GM19351 (cell line): Measurements from ENCODE around the gene CCT6B.
"Not testable (repeated sequence)": the region's sequence is repeated elsewhere in the genome, so short reads cannot be mapped to it uniquely, and the experiment has no call there.

Experiments used
- ATAC-seq: cut with Tn5 transposase; IDR thresholded peaks from one replicate; pipeline ENCODE4 v1.9.1; 2021; ENCODE audit warnings: mild to moderate bottlenecking, moderate library complexity; ENCODE audit not compliant: unreplicated experiment

The CCT6B gene

DNA sequence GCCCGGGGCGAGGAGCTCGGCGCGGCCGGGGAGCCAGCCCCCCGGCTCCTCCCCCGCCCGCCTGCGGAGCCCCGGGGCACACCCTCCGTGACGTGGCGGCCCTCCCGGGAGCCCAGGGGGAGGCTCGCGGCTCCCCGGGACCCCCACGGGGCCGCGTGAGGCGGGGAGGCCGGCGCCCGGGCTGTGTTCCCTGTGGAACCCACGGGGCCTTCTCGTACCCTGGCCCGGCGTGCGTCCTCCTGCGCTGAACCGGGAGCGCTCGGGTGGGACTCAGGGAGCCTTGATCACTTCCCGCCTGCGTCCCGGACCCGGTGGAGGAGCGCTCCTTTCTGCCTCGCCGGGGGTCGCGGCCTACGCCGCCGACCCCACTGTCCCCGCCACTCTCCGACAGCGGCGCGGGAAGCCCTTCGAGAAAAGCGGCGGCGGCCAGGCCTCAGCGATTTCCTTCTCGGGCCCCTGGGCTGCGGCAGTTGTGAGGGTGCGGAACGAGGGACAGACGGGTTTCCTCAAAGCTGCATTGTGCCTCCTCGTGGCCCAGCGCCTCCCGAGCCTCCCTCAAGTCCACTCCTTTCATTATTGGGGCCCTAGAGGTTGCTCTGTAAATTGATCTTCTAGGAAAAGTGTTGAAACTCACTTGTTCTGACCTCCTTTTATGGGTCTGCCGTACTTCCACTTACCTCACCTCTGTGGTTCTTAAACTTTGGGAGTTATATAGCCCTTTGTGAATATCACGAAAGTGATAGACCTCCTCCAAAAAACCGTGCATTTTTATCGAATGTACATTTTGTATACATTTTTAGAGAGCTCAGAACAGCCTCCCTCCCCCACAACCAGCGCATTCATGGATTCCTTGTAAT is 19.6 kb upstream of the CCT6B start:
- ATAC-seq = peak; percentile 71

DNA sequence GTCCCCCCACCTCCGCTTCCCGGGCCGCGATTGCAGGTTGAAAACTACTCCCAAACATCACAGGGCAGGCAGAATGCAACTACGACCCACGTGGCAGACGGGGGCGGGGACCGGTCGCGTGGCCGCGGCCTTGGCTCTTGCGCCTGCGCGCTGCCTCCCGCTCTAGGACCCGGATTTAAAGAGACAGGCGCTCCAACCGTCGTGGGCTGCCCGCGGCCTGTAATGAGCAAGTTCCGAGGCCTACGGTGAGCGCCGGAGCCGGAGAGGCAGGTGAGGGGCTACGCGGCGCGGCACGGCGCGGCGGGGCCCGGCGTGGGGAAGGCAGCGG is 19.1 kb upstream of the CCT6B start, which contains the start of gene LIG3:
TSS of gene LIG3 (plus strand) at position 160 of the 328 bp plus-strand sequence. CDS start 2,494 bp downstream, outside the sequence.
- ATAC-seq = peak; percentile 75

DNA sequence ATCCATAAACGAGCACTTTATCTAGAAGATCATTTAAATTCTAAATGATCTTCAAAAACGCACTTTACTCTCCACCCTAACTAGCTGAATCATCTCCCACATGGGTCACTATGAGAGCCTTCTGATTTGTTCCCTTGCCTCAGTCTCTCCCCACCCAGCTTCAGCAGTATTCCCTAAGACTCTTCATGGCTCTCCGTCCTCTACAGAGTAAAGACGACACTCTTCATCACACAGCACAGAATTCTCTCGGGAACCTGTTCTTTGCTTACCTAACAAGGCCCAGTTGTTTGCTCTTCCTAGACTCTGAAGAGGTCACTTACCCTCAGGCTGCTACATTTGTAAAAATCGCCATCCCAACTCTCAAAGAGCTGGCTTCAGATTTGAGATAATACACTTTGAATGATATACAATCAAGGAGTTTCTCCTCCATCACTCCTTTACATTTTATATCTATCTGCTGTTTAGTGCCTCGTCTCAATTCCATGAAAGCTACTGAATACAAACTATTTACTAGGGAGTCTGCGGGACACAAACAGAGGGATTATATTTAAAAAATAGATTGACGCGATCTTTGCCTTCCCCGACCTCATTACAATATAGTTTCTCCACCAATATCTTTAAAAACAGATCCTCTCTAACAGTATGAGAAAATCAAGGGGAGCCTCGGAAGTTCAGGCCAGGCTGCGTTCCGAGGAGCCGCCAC is 18.5 kb upstream of the CCT6B start:
- no peak for ATAC-seq

DNA sequence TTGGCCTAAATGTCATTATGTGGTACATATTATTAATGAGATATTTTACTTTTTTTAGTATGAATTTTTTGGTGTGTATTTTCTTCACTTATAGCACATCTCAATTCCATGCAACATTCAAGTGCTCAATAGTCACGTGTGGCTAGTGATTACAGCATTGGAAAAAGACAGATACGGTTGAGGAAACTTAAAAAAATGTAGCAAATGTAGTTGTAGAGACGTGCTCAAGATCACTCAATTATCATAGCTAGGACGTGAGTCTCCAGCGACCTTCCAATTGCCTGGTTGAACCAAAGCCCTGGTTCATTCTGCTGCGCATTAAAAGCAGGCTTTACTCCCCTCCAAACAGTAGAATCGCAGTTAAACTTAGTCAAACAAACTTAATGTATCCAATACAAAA is 17.9 kb upstream of the CCT6B start:
- no peak for ATAC-seq

DNA sequence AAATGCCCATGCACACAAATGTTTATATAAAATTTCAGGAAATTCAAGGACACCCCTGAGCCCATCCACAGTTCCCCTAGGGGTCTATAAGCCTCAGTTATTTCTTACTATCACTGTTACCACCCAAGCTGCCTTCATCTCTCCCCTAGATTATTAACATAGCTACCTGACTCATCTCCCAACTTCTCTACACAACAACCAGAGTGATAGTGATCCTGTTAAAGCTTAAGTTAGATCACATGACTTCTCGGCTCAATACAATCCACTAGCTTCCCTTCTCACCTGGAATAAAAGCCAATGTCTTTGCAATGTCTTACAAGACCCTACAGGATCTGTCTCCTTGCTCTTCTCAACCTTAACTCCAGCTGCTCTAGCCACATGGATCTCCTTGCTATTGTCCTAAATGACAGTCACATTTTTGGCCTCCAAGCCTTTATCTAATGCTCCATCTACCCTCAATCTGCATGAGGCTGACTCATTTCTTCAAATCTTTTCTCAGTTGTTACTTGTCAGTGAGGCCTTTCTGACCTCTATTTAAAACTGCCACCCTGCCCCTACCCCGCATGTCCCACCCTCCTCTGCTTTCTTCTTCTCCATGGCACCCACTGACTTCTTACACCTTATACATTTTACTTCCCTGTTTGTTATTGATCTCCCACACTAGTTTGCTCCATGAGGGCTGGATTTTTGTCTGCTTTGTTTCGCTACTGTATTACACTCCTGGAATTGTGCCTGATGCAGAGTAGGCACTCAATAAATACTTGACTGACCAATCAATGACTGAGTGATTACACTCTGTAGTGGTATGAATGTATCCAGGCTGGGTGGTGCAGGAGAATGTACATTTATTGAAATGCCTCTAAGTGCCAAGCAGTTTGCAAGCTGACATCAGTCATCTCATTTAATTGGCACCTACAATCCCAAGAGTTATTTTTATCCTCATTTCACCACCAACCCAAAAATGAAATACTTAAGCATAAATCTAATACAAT is 13.8 kb upstream of the CCT6B start:
- no peak for ATAC-seq

DNA sequence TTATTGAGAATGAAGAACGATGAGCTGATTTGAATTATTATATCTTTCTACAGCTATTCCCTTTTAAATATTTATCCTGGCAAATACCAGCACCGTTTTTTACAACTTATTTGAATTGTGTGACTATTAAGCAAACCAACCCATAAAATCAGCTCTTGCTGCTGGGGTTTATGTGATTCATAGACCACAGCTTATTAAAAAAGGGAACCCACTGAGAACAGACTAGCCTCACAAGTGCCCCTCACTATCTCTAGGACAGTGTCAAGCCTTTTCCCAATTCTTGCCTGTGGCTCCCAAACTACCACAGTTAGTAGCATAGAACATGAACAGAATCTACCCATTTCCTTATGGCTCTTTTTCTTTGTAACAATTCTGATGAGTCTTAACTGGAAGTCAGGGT is 12.9 kb upstream of the CCT6B start:
- no peak for ATAC-seq

DNA sequence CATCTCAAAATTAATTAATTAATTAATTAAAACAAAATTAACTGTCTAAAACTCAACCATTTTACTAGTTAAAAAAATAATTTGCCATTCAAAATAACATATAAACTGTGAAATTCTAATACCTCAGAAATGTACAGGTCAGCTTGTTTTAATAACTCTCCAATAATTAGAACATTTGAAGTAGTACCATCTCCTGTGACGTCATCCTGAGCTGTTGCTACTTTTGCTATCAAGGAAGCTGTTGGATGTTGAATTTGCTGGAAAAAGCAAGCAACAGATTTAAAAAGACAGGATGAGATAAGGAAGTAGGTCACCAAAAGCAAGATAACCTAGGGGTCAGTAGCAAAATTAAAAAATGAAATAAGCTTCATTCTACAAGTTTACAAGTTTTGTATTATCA is 2.8 kb downstream of the CCT6B start:
- ATAC-seq = no peak

DNA sequence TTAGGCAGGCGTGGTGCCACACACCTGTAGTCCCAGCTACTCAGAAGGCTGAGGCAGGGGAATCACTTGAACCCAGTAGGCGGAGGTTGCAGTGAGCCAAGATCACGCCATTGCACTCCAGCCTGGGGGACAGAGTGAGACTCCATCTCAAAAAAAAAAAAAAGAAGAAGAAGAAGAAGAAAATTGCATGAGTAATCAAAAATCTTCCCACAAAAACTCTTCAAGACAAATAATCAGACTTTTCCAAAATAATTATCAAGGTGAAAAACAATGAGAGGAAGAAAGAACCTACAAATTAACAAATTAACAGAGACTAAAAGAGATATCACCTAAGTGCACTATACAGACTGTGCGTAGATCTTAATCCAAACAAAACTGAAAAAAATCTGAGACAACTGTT is 10.5 kb downstream of the CCT6B start:
- not testable (repeated sequence) for ATAC-seq

DNA sequence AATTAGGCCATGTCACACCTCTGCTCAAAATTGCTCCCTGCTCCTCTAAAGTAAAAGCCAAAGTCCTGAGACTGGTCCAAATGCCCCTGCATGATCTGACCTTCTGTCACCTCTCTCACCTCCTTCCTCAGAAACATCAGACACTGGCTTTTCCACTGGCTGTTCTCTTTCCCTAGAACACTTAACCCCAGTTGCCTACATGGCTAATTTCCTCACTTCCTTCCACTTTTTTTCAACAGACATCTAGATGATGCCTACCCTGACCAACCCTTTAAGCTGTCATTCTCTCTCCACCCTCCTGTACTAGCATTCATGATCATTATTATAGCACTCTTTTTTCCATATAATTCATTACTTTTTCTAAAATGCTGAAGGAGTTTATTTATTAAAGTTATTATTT is 31.0 kb downstream of the CCT6B start:
- ATAC-seq = no peak

DNA sequence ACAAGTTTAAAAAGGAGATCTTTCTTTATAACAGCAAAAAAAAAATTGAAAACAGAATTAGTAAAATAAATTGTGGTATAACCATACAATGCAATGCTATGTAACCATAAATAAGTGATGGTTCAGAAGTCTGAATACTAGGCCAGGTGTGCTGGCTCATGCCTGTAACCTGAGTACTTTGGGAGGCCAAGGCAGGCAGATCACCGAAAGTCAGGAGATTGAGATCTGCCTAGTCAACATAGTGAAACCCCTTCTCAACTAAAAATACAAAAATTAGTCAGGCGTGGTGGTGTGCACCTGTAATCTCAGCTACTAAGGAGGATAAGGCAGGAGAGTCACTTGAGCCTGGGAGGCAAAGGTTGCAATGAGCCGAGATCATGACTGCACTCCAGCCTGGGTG is 34.6 kb downstream of the CCT6B start:
- no peak for ATAC-seq

DNA sequence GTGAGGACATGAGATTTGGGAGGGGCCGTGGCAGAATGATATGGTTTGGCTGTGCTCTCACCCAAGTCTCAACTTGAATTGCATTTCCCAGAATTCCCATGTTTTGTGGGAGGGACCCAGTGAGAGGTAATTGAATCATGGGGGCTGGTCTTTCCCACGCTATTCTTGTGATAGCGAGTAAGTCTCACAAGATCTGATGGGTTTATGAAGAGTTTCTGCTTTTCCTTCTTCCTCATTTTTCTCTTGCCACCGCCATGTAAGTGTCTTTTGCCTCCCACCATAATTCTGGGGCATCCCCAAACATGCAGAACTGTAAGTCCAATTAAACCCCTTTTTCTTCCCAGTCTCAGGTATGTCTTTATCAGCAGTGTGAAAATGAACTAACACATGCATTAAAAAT is 40.6 kb downstream of the CCT6B start:
- ATAC-seq = no peak

DNA sequence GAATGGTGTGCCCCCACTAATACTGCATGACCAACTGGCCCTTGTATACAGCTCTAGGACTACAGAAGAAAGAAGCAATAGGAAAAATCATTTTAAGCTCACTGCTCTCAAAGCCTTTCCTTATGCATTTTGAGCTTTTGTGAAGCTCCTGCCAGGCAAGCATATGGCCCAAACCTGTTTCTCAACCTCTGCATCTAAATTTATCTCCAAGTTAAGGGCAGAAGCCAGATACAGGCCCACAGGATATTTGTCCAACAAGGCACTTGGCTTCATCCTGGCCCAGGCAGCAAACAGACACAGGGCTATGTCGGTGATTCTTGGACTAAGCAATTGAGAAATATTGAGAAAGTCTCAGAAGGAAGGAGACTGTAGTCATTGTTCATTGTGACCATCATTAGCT is 43.9 kb downstream of the CCT6B start:
- ATAC-seq = no peak

DNA sequence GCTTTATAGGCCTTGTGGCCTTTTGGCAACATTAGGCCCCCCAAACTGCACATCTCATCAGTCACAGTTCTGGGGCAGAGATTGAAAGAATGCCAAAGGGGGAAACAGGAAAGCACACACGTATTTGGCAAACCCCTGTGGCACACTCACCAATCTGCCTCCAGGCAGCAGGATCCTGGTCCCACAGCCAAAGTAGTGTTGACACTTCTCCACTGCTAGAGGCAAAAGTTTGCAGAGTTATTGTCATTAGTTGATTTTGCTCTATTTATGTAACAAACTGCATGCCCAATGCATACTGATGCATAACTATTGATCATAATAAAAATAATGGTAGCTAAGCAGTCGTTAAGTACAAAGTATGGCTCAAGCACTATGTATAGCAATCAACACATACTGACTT is 45.1 kb downstream of the CCT6B start:
- ATAC-seq = no peak

DNA sequence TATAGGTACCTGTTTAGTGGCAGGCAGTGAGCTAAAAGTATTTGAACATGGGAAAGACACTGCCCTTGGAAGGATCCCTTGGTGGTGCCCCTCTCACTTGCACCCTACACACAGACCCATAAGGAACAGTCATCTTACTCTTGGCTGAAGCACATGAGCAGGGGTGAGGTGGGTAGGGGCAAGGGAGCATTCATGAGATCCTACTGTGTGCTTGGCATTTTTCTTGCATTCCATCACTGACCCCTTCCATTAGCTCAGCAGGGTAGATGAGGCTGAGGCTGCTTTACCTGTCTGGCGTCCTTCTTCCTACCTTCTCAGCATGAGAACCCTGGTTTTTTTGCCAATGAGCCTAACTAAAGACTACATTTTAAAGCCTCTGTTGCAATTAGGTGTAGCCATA is 48.3 kb downstream of the CCT6B start:
- ATAC-seq = no peak

DNA sequence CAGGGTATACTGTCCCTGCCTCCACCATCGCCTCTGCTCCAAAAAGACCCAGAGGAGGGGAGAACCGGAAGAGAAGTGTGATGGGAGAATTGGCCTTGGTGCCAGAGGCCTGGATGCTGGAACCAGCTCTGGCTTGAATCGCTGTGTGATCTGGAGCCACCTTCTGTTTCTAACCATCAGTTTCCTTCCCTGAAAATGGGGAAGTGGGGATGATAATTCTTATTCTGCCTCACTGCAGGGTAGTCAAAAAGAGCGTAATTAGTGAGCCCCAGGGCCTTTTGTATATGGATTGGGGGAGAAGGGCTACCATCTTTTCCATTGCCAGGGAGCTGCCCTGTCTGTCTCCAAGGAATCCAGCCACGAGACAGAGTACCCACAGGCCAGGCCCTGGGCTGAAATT is 52.2 kb downstream of the CCT6B start:
- ATAC-seq = no peak

DNA sequence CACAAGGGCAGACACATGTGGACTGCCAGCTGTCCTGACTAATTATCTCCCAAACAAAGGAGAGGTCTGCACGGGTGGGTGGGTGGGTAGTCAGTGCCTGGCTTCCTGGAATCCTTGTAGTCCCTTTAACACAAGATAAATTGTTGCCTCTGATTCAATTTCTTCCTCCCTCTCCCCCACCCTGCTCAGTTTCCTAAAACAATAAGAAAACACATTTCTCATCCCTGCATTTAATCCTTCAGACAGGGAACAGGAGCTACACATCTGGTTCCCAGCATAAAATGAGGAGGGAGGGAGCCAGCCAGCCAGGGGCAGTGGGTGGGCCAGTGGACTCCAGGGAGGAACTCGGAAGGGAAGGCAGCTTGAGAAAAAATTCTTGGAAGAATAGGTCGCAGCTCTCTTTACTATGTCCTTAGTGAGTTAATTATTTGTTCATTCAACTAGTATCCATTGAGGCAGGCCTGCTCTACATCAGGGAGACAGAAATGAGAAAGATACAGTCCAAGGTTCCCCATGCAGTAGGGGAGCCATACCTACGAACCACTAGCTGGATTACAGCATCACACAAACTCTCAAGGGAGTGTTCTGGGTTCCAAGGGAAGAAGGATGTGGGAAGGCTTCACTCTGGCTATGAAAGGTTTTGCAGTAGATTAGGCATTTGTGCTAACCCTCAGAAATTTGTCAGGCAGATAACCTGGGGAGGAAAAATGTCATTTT is 58.3 kb downstream of the CCT6B start:
- ATAC-seq = no peak

DNA sequence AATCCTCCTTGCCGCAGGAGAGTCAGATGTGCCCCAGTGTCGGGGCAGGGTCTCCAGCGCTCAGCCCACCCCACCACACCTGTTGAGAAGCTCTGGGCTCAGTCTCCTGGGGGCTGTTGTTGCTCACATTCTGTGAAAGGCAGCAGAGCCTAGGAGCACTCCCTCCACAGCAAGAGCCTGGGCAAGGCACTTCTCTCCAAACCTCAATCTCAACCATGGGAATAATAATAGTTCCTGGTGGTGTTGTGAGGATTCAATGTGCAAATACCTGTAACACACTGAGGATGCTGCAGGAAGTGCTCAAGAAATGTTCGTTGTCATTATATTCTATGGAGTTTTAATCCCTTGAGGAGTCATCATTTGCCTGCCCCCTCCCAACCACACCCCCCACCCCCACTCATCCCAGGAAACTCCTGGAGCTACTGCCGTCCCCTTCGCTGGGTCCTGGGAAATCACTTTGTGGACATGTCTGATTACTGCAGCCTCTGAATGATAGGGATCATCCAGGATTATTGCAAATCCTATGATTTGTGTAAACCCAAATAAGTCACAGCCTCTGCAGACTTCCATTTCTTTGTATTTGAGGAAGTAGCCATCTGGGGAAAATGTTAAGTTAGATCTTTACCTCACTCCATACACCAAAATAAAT is 61.5 kb downstream of the CCT6B start:
- ATAC-seq = no peak

DNA sequence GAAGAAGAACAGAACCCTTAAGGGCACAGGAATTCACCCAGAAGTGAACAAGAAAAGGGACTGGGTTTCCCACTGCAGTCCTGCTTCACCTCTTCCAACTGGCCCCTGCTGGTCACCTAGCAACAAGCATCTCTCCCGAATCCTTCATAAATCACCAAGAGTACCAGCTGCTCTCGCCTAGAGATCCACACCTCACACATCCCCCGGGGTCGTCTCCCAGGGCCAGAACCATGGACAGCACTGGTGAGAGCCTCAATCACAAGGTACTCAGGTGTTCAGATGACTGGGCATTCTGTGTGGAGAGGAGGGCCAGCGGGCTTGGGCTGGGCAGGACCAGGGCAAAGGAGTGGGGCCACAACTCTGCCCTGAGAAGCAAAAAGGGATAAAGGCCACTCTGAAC is 65.9 kb downstream of the CCT6B start:
- ATAC-seq = no peak

DNA sequence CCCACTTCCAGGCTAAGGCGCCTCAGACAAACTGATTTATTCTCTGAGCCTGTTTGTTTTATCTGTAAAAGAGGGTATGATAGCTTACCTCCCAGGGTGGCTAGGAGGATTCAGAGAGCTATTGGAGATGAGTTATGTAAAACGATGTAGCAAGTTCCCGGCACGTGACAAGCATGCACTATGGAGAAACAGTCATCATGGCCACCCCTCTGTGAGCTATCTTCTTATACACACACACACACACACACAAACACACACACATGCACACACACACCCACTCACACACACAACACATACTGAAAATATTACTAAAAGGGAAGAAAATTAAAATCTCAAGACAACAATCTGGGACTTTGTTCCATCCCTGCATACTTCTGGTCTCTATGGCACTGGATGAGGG is 66.3 kb downstream of the CCT6B start:
- ATAC-seq = no peak
